K562 (cell line): Measurements from ENCODE around the gene SAXO1. TPM values are rescaled to one million over a fixed set of nuclear protein-coding genes. Genes with fewer than 3 reads are reported as not detected.

Source experiments
- ATAC-seq: fragments of 200-7000 bp; cut with Tn5 transposase; 3 replicates; pipeline ENCODE4 v1.9.1; 2020; ENCODE audit warnings: moderate library complexity
- BruUV-seq: library from RNA; stranded (reverse); fragments of 400-500 nt; replicated peaks from 2 replicates; lab custom pipeline; 2021; lab: Mats Ljungman, UMichigan
- CTCF ChIA-PET: fragments of 300-600 bp; formaldehyde crosslinking; extraction: SDS; loops from one replicate; lab custom pipeline; 2021; ENCODE audit warnings: low intra/inter-chr PET ratio; lab: Yijun Ruan, JAX
- POLR2A ChIA-PET: fragments of 300-600, 350-650 bp; sonication (Branson Sonifier 250); formaldehyde crosslinking; extraction: SDS; loops from one replicate; lab custom pipeline; 2021; ENCODE audit warnings: antibody characterized with exemption, inconsistent platforms; lab: Yijun Ruan, JAX
- DNase-seq, 4 experiments: peaks; one replicate each; pipeline versions ENCODE4 v3.0.0 to v3.0.0-alpha.2; 2011 to 2018; ENCODE audit warnings: low spot score in 3 of 4, mixed read lengths in 3 of 4; ENCODE audit errors: extremely low read depth in 1 of 4
- FAIRE-seq: peaks from 2 replicates; lab custom pipeline; 2011; peaks lifted over from hg19 to GRCh38; lab: Jason Lieb, UNC
- H2AFZ ChIP-seq: 2 replicates; pipeline ENCODE4 v1.6.0; 2011; ENCODE audit warnings: low read depth, low read length, control low read depth, inconsistent platforms
- H3K27ac ChIP-seq: fragments of 200-600 bp; 3 replicates; pipeline ENCODE4 v1.8.0; 2011; ENCODE audit warnings: low read depth, mild to moderate bottlenecking, control low read depth, inconsistent platforms, low read length, moderate library complexity, mixed read lengths; ENCODE audit errors: extremely low read depth
- H3K27me3 ChIP-seq, 2 experiments: fragments of 300-600 bp in 1 of 2; 2 replicates in 1 of 2; 3 replicates in 1 of 2; pipeline versions ENCODE4 v1.6.0 to v1.8.0; 2011; ENCODE audit warnings: inconsistent platforms in 2 of 2, low read length in 2 of 2, mild to moderate bottlenecking in 1 of 2, mixed read lengths in 1 of 2, moderate library complexity in 1 of 2; ENCODE audit not compliant: control insufficient read depth in 2 of 2, insufficient read depth in 2 of 2
- H3K36me3 ChIP-seq: fragments of 300-600 bp; 3 replicates; pipeline ENCODE4 v1.8.0; 2011; ENCODE audit warnings: mild to moderate bottlenecking, low read length, inconsistent platforms; ENCODE audit not compliant: control insufficient read depth, insufficient read depth
- H3K4me1 ChIP-seq, 2 experiments: fragments of 200-600 bp in 1 of 2; replicated peaks in 1 of 2; 2 replicates in 1 of 2; 3 replicates in 1 of 2; pipeline versions ENCODE4 v1.5.1 to v1.8.0; 2011; ENCODE audit warnings: inconsistent platforms in 2 of 2, low read length in 2 of 2, mild to moderate bottlenecking in 1 of 2, mixed read lengths in 1 of 2, moderate library complexity in 1 of 2; ENCODE audit not compliant: control insufficient read depth in 2 of 2, insufficient read depth in 2 of 2
- H3K4me2 ChIP-seq: 2 replicates; pipeline ENCODE4 v1.6.1; 2011; ENCODE audit warnings: low read length, control low read depth, inconsistent platforms, mixed read lengths; ENCODE audit not compliant: insufficient read depth
- H3K4me3 ChIP-seq: fragments of 200-600 bp; sonication (generic), shearing (Covaris generic); 2 replicates; pipeline ENCODE4 v1.5.1; 2016; ENCODE audit warnings: control low read depth, inconsistent platforms
- H3K79me2 ChIP-seq: fragments of 200-600 bp; 3 replicates; pipeline ENCODE4 v1.8.0; 2011; ENCODE audit warnings: low read length, inconsistent platforms; ENCODE audit not compliant: control insufficient read depth, insufficient read depth
- H3K9ac ChIP-seq, 2 experiments: 2 replicates each; pipeline versions ENCODE4 v1.6.0 to v1.6.1; 2011; ENCODE audit warnings: low read depth in 2 of 2, low read length in 2 of 2, control low read depth in 1 of 2, inconsistent platforms in 1 of 2, mild to moderate bottlenecking in 1 of 2, mixed read lengths in 1 of 2; ENCODE audit not compliant: insufficient read depth in 1 of 2
- H3K9me1 ChIP-seq: one replicate; pipeline ENCODE4 v1.6.0; 2011; ENCODE audit warnings: inconsistent platforms, mild to moderate bottlenecking, low read length, moderate library complexity; ENCODE audit not compliant: control insufficient read depth, insufficient read depth
- H3K9me3 ChIP-seq: replicated peaks from 2 replicates; pipeline ENCODE4 v1.5.1; 2011; ENCODE audit warnings: low read depth, low read length, inconsistent platforms; ENCODE audit not compliant: control insufficient read depth, insufficient read depth
- H4K20me1 ChIP-seq: replicated peaks from 2 replicates; pipeline ENCODE4 v1.6.1; 2011; ENCODE audit warnings: low read length, inconsistent platforms, mixed read lengths; ENCODE audit not compliant: control insufficient read depth, insufficient read depth
- ARID1B ChIP-seq: fragments of 450-650 bp; IDR thresholded peaks from 2 replicates; pipeline ENCODE4 v1.6.1; 2016; ENCODE audit warnings: antibody characterized with exemption, mild to moderate bottlenecking, inconsistent platforms
- CBFA2T2 ChIP-seq: fragments of 450-650 bp; conservative IDR thresholded peaks from 2 replicates; pipeline ENCODE4 v1.6.1; 2017; ENCODE audit warnings: mild to moderate bottlenecking
- CBFA2T3 ChIP-seq: fragments of 450-650 bp; IDR thresholded peaks from 2 replicates; pipeline ENCODE4 v1.6.1; 2017
- CBX1 ChIP-seq: sonication (generic); IDR thresholded peaks from 2 replicates; pipeline ENCODE4 v1.6.1; 2016; ENCODE audit warnings: antibody characterized with exemption, low read depth, mild to moderate bottlenecking
- EZH2 ChIP-seq: IDR thresholded peaks from 2 replicates; pipeline ENCODE4 v1.6.1; 2012; ENCODE audit warnings: low read depth, mild to moderate bottlenecking, inconsistent platforms, low read length, borderline replicate concordance
- NCOR1 ChIP-seq: fragments of 450-650 bp; IDR thresholded peaks from 2 replicates; pipeline ENCODE4 v1.6.1; 2016; ENCODE audit warnings: mild to moderate bottlenecking, moderate library complexity
- TAL1 ChIP-seq: fragments of 450-650 bp; IDR thresholded peaks from 2 replicates; pipeline ENCODE4 v1.6.1; 2016; ENCODE audit warnings: mild to moderate bottlenecking
- TCF3 ChIP-seq: sonication (generic); formaldehyde crosslinking; IDR thresholded peaks from 2 replicates; pipeline ENCODE4 v1.4.0; 2020; ENCODE audit warnings: mild to moderate bottlenecking, missing genetic modification reagents
- TEAD4 ChIP-seq, 2 experiments: sonication (generic) in 1 of 2; formaldehyde crosslinking in 1 of 2; IDR thresholded peaks; 2 replicates each; pipeline versions ENCODE4 v1.6.1 to v1.8.0; 2012 to 2022; ENCODE audit warnings: borderline replicate concordance in 1 of 2, inconsistent platforms in 1 of 2, low read length in 1 of 2, mild to moderate bottlenecking in 1 of 2, missing genetic modification reagents in 1 of 2
- WGBS: fragments of 100-300 bp; shearing (Covaris generic); methylation state at CpG from one replicate; pipeline ENCODE4 v1.1.6; 2016; ENCODE audit warnings: low coverage, mixed read lengths; ENCODE audit not compliant: insufficient coverage; ENCODE audit errors: missing lambda C conversion rate; 5-methylcytosine and 5-hydroxymethylcytosine counted together
- in situ Hi-C: fragments of 300-500 bp; cut with MboI; formaldehyde crosslinking; loops from 4 replicates; pipeline ENCODE4 v1.15.0; 2018; ENCODE audit warnings: inconsistent platforms, mixed read lengths
- intact Hi-C: fragments of 100-400 bp; cut with micrococcal nuclease; formaldehyde crosslinking; loops from 2 replicates; pipeline ENCODE4 v1.14.2; 2022
- polyA plus RNA-seq, 8 experiments: library from polyadenylated mRNA; depleted of rRNA in 4 of 8; stranded (reverse) in 5 of 8; unstranded in 3 of 8; fragments of >200 nt; fragmentation: Nextera tagmentation in 2 of 8; fragmentation: Illumina TruSeq in 1 of 8; extraction: Ambion mirVana in 2 of 8; extraction: Trizol in 1 of 8; gene quantifications; 2 replicates each; pipeline versions ENCODE4 v1.2.1 to v1.2.3, GENCODE V29; 2011 to 2014; ENCODE audit warnings: inconsistent platforms in 1 of 8, missing spikeins in 1 of 8
- total RNA-seq, 7 experiments: library from RNA; depleted of rRNA in 6 of 7; stranded (reverse); fragments of >200 nt in 6 of 7; fragmentation: Illumina TruSeq in 2 of 7; extraction: Trizol in 2 of 7; gene quantifications; 2 replicates each; pipeline versions ENCODE4 v1.2.1 to v1.2.3, GENCODE V29; 2011 to 2021; ENCODE audit warnings: low replicate concordance in 1 of 7

Gene SAXO1
- total and polyA plus RNA-seq, 9 of the 15 experiments (the other 6 are each of a cell fraction or from before 2014, with no cell fraction given): 0.04 TPM; not detected in 8

DNA sequence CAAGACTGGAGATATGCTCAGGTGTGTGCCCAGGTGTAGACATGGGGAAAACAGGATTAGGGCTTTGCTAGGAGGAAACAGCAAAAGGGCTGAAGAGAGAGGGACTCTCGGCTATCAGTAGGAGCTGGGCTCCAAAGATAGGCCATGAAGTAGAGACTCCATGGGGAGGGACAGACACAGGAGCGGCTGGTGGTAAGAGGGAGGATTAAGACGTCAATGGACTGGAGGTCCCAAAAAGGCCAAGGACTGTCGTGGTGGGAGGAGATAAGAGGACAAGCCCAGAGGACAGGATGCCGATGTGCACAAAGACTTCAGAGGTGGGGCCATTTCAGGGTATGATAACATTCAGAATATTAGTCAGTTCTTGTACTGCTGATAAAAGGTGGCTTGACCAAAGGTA is 93.1 kb downstream of the SAXO1 start:
- TF ChIP-seq TEAD4 (IDR thresholded peaks at IDR 0.05; ENCODE audit: low read length) (peak; percentile 44; the same call in 1 of the 2 replicates), TEAD4 (CRISPR knock-in tag; IDR thresholded peaks at IDR 0.05; ENCODE audit: borderline replicate concordance) (no peak), CBX1 (no peak), TAL1 (peak; percentile 37; the same call in 1 of the 2 replicates), CBFA2T3 (peak; percentile 74), EZH2 (no peak), CBFA2T2 (peak; percentile 61), TCF3 (CRISPR knock-in tag) (peak; percentile 62), NCOR1 (peak; percentile 27; the same call in 1 of the 2 replicates), ARID1B (peak; percentile 33; the same call in 1 of the 2 replicates)
- POLR2A ChIA-PET: interaction anchor here (1.0 to 1.2 kb wide), 3 partner anchors 28 to 118 kb away, joined by 3 to 4 read pairs (median 3); no protein-coding TSS in a partner anchor
- H3K27ac ChIP-seq: no peak overlapping the region
- FAIRE-seq: peak; percentile 19
- H3K4me1 ChIP-seq: peaks cover 0 to 4% of the 10 kb centered on the region in 2 experiments; a peak in 2 of 5 replicates
- no peak overlapping the region for H3K4me3 ChIP-seq
- CTCF ChIA-PET: no interaction called here
- no peak overlapping the region for H3K9ac ChIP-seq
- H2AFZ ChIP-seq: no peak overlapping the region
- no peaks in the 10 kb centered on the region for H3K79me2 ChIP-seq
- no peak overlapping the region; the same call in 1 of the 2 replicates for H3K4me2 ChIP-seq
- no TSS peak for BruUV-seq
- ATAC-seq: peak; percentile 67
- H3K9me1 ChIP-seq: no peaks in the 10 kb centered on the region
- H4K20me1 ChIP-seq: no peaks in the 10 kb centered on the region
- intact Hi-C loops (no loop called here), in situ Hi-C loops (no loop called here)
- H3K9me3 ChIP-seq: no peaks in the 10 kb centered on the region
- WGBS: 0% methylated on average over 5 of the region's 5 CpGs
- no peaks in the 10 kb centered on the region for H3K27me3 ChIP-seq
- no peaks in the 10 kb centered on the region for H3K36me3 ChIP-seq
- peak; percentile 15 to 52 (median 25) for DNase-seq
